HG03039 (cell line): ENCODE measurements around the gene RPS6KA3.
"Not testable (repeated sequence)": the region's sequence is repeated elsewhere in the genome, so short reads cannot be mapped to it uniquely, and the experiment has no call there.

Experiments used
- ATAC-seq: cut with Tn5 transposase; IDR thresholded peaks from one replicate; pipeline ENCODE4 v1.9.1; 2021; ENCODE audit warnings: mild to moderate bottlenecking, moderate library complexity; ENCODE audit not compliant: unreplicated experiment

Gene RPS6KA3

GRCh38 chrX:20265726-20266681, 705 bp downstream of the RPS6KA3 start:
- ATAC-seq = peak; percentile 14

- ATAC-seq = no peak
Observed at GRCh38 chrX:20265221-20265725, 1.4 kb downstream of the RPS6KA3 start.

- no peak for ATAC-seq
Observed at GRCh38 chrX:20263474-20263873, 3.2 kb downstream of the RPS6KA3 start.

GRCh38 chrX:20260885-20261284, 5.8 kb downstream of the RPS6KA3 start:
- no peak for ATAC-seq

- ATAC-seq = no peak
Observed at GRCh38 chrX:20254712-20255299, 11.9 kb downstream of the RPS6KA3 start.

- ATAC-seq = no peak
Observed at GRCh38 chrX:20253232-20253543, 13.5 kb downstream of the RPS6KA3 start.

- ATAC-seq = no peak
Observed at GRCh38 chrX:20252381-20253231, 14.1 kb downstream of the RPS6KA3 start.

GRCh38 chrX:20251691-20252090, 15.0 kb downstream of the RPS6KA3 start:
- ATAC-seq = no peak

GRCh38 chrX:20250146-20250545, 16.6 kb downstream of the RPS6KA3 start:
- ATAC-seq = not testable (repeated sequence)

- no peak for ATAC-seq
Observed at GRCh38 chrX:20248592-20249192, 18.0 kb downstream of the RPS6KA3 start.

- no peak for ATAC-seq
Observed at GRCh38 chrX:20244931-20245330, 21.8 kb downstream of the RPS6KA3 start.

GRCh38 chrX:20240201-20240600, 26.5 kb downstream of the RPS6KA3 start:
- ATAC-seq = no peak

GRCh38 chrX:20237864-20238263, 28.8 kb downstream of the RPS6KA3 start:
- ATAC-seq = no peak

GRCh38 chrX:20235755-20236154, 31.0 kb downstream of the RPS6KA3 start:
- no peak for ATAC-seq

- no peak for ATAC-seq
Observed at GRCh38 chrX:20233336-20233735, 33.4 kb downstream of the RPS6KA3 start.

GRCh38 chrX:20231598-20231997, 35.1 kb downstream of the RPS6KA3 start:
- no peak for ATAC-seq

- ATAC-seq = no peak
Observed at GRCh38 chrX:20230406-20230805, 36.3 kb downstream of the RPS6KA3 start.

- ATAC-seq = no peak
Observed at GRCh38 chrX:20229155-20229554, 37.6 kb downstream of the RPS6KA3 start.

- ATAC-seq = no peak
Observed at GRCh38 chrX:20228245-20228644, 38.5 kb downstream of the RPS6KA3 start.

GRCh38 chrX:20227116-20227515, 39.6 kb downstream of the RPS6KA3 start:
- ATAC-seq = no peak

- no peak for ATAC-seq
Observed at GRCh38 chrX:20225488-20225833, 41.2 kb downstream of the RPS6KA3 start.
